Keratinocyte (primary cell): ENCODE data around the gene SLC25A1.

Experiments
- CTCF ChIP-seq, 3 experiments: IDR thresholded peaks in 1 of 3; conservative IDR thresholded peaks in 1 of 3; optimal IDR thresholded peaks in 1 of 3; 2 replicates in 2 of 3; 3 replicates in 1 of 3; pipeline versions ENCODE3 to v1.5.1; 2011; ENCODE audit warnings: low read length in 3 of 3, mild to moderate bottlenecking in 3 of 3, moderate library complexity in 2 of 3, control low read depth in 1 of 3, inconsistent platforms in 1 of 3; ENCODE audit not compliant: insufficient read depth in 2 of 3; ENCODE audit errors: extremely low read depth in 1 of 3
- EZH2 ChIP-seq: IDR thresholded peaks from one replicate; pipeline ENCODE4 v1.6.1; 2012; ENCODE audit warnings: inconsistent platforms, mild to moderate bottlenecking, low read length, moderate library complexity

DNA sequence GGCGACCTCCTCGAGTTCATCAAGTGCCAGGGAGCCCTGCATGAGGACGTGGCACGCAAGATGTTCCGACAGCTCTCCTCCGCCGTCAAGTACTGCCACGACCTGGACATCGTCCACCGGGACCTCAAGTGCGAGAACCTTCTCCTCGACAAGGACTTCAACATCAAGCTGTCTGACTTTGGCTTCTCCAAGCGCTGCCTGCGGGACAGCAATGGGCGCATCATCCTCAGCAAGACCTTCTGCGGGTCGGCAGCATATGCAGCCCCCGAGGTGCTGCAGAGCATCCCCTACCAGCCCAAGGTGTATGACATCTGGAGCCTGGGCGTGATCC is 46.9 kb downstream of the SLC25A1 start:
- TF ChIP-seq CTCF (optimal IDR thresholded peaks at IDR 0.05 in 1 of 3, IDR thresholded peaks at IDR 0.05 in 1 of 3, conservative IDR thresholded peaks at IDR 0.05 in 1 of 3; ENCODE audit: extremely low read depth in 1 of 3, insufficient read depth in 2 of 3, low read length in 3 of 3) (no peak), EZH2 (no peak)
